Left lung (tissue), 14 donors: ENCODE measurements around the gene APOB. TPM values are rescaled to one million over a fixed set of nuclear protein-coding genes. Genes with fewer than 3 reads are reported as not detected.

Experiments used
- ATAC-seq: fragments of 200-7000 bp; cut with Tn5 transposase; one replicate; pipeline ENCODE4 v1.9.1; 2020; ENCODE audit warnings: moderate library complexity
- DNase-seq, 4 donors: peaks; one replicate each; pipeline ENCODE4 v3.0.0-alpha.2; 2013 to 2020
- H3K27ac ChIP-seq, 2 donors: fragments of 200-600 bp; sonication (generic) in 1 of 2; one replicate each; pipeline versions ENCODE4 v1.5.0 to v1.8.0; 2020 to 2021
- H3K27me3 ChIP-seq, 2 donors: fragments of 200-600 bp; sonication (generic) in 1 of 2; one replicate each; pipeline versions ENCODE4 v1.5.0 to v1.8.0; 2020 to 2021
- H3K36me3 ChIP-seq, 2 donors: fragments of 200-600 bp; sonication (generic) in 1 of 2; one replicate each; pipeline versions ENCODE4 v1.5.0 to v1.8.0; 2020 to 2021
- H3K4me1 ChIP-seq, 2 donors: fragments of 200-600 bp; one replicate each; pipeline ENCODE4 v1.8.0; 2021
- H3K4me3 ChIP-seq, 2 donors: fragments of 200-600 bp; sonication (generic) in 1 of 2; one replicate each; pipeline versions ENCODE4 v1.5.0 to v1.8.0; 2020 to 2021; ENCODE audit warnings: mild to moderate bottlenecking in 1 of 2
- H3K9me3 ChIP-seq, 2 donors: fragments of 200-600 bp; sonication (generic) in 1 of 2; one replicate each; pipeline versions ENCODE4 v1.5.0 to v1.8.0; 2020 to 2021
- CTCF ChIP-seq, 2 donors: fragments of 200-600 bp; sonication (generic) in 1 of 2; IDR thresholded peaks; one replicate each; pipeline versions ENCODE4 v1.5.0 to v1.8.0; 2021; ENCODE audit warnings: antibody characterized with exemption in 2 of 2
- intact Hi-C, 2 donors: fragments of 100-400 bp; cut with DNase I; formaldehyde crosslinking; loops; one replicate each; pipeline versions ENCODE4 v1.11.2 to v1.14.2; 2022
- long read RNA-seq, 12 donors: library from polyadenylated mRNA in 2 of 12; unstranded in 2 of 12; transcript quantifications; one replicate each; pipeline ENCODE4 v2.0.0 and lab custom pipeline, GENCODE V29; 2019 to 2026
- polyA plus RNA-seq, 6 donors: library from polyadenylated mRNA; unstranded; fragments of 120-200 nt; gene quantifications; one replicate each; pipeline ENCODE4 v1.2.1, GENCODE V29; 2013; ENCODE audit not compliant: insufficient read length in 6 of 6
- total RNA-seq, 2 donors: library from RNA; stranded (reverse); fragmentation: NEBNext Ultra II Directional; extraction: Animal tissue kit (Norgen Biotek cat#: 25700); gene quantifications; one replicate each; pipeline ENCODE4 v1.2.1, GENCODE V29; 2021
- donor health status: DM: no; HTN: yes; CAD: no.
- donor health status: DM: no; HTN: no; CAD: no.

APOB gene
- under 1 TPM; 0.23 to 0.26 TPM for total RNA-seq
- polyA plus RNA-seq = 1 to 10 TPM in 2 of 6 donors, under 1 TPM in 4; 0.01 to 1.5 (median 0.05) TPM
- long read RNA-seq, donor 1 = 0 reads
- long read RNA-seq, donor 2 = 0 reads
- long read RNA-seq, donor 3 = 0 reads
- long read RNA-seq, donor 4 = 0 reads
- long read RNA-seq, donor 5 = 0 reads
- long read RNA-seq, donor 6 = 0 reads
- long read RNA-seq, donor 7 = 0 reads
- long read RNA-seq, donor 8 = 0 reads
- long read RNA-seq, donor 9 = 0 reads
- long read RNA-seq, donor 10 = 0 reads
- long read RNA-seq, donor 11 = 0 reads
- long read RNA-seq, donor 12 = 0 reads

GRCh38 chr2:21043744-21044532 lies at the start of gene APOB:
Gene APOB (minus strand): TSS chr2:21044073. CDS start chr2:21043945, 128 bp downstream.
- no peaks in the 10 kb centered on the region for H3K9me3 ChIP-seq
- H3K36me3 ChIP-seq = no peaks in the 10 kb centered on the region
- peaks cover 5 to 14% of the 10 kb centered on the region in 2 donors for H3K4me1 ChIP-seq
- intact Hi-C loops = loop anchor here in 1 of 2 donors (5.0 to 10.0 kb wide), 2 partner anchors 73 to 271 kb away; no protein-coding TSS in a partner anchor
- DNase-seq = peak in 1 of 4 donors; percentile 82
- TF ChIP-seq CTCF (IDR thresholded peaks at IDR 0.05) = no peak
- no peak within 1 kb of the TSS for H3K27ac ChIP-seq
- no peak within 1 kb of the TSS for H3K4me3 ChIP-seq
- peak; percentile 52 for ATAC-seq
- H3K27me3 ChIP-seq = peaks cover 0 to 48% of the 10 kb centered on the region in 2 donors

DNA sequence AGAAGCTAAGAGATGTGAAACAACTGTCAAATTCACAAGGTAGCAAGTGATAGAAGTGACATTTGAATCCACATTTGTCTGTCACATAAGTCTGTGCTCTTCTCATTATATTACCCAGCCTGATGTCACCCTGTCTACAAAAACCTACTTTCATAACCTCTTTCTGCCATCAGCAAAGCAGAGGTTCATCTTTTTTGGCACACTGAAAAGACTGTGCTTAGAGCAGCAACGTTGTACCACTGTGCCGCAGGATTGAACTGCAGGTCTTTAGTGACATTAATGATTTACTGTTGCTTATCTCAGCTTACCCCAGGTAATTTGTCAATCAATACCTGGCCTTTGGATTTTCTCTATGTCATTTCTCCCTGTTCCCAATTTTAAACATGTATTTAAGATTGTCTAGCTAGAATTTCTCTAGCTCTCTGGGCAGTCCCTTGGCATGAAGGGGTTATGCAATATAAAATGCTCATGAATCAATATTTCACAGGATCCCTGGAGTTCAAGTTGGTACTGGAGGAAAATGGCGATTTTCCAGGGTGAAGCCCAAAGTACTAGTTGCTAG lies 48.5 kb upstream of the APOB start:
- DNase-seq = no peak
- Histone ChIP-seq H3K36me3 (no peaks in the 10 kb centered on the region), H3K4me1 (no peaks in the 10 kb centered on the region), H3K4me3 (no peak overlapping the region), H3K9me3 (no peaks in the 10 kb centered on the region), H3K27ac (no peak overlapping the region), H3K27me3 (no peaks in the 10 kb centered on the region)
- no peak for TF ChIP-seq CTCF (IDR thresholded peaks at IDR 0.05)
- no peak for ATAC-seq
- intact Hi-C loops = no loop called here

- Histone ChIP-seq H3K27ac (no peak overlapping the region), H3K36me3 (no peaks in the 10 kb centered on the region), H3K27me3 (no peaks in the 10 kb centered on the region), H3K4me3 (no peak overlapping the region), H3K4me1 (no peaks in the 10 kb centered on the region), H3K9me3 (peaks cover 0 to 3% of the 10 kb centered on the region in 2 donors)
- intact Hi-C loops = no loop called here
- no peak for DNase-seq
- no peak for ATAC-seq
- no peak for TF ChIP-seq CTCF (IDR thresholded peaks at IDR 0.05)
These were observed 40.5 kb upstream of the APOB start for GRCh38 chr2:21084401-21084800.

GRCh38 chr2:21083482-21083881 lies 39.6 kb upstream of the APOB start:
- Histone ChIP-seq H3K9me3 (peaks cover 0 to 8% of the 10 kb centered on the region in 2 donors), H3K4me1 (no peaks in the 10 kb centered on the region), H3K27ac (no peak overlapping the region), H3K36me3 (no peaks in the 10 kb centered on the region), H3K27me3 (no peaks in the 10 kb centered on the region), H3K4me3 (no peak overlapping the region)
- DNase-seq (no peak), ATAC-seq (no peak)
- TF ChIP-seq CTCF (IDR thresholded peaks at IDR 0.05) = no peak
- intact Hi-C loops = no loop called here

- no peaks in the 10 kb centered on the region for H3K36me3 ChIP-seq
These were observed 34.4 kb upstream of the APOB start for GRCh38 chr2:21078296-21078695.

More at GRCh38 chr2:21078296-21078695, 34.4 kb upstream of the APOB start:
- H3K27me3 ChIP-seq = no peaks in the 10 kb centered on the region
- no peaks in the 10 kb centered on the region for H3K4me1 ChIP-seq
- no peak for ATAC-seq
- H3K27ac ChIP-seq = no peak overlapping the region
- H3K4me3 ChIP-seq = no peak overlapping the region
- intact Hi-C loops = no loop called here
- peaks cover 0 to 13% of the 10 kb centered on the region in 2 donors for H3K9me3 ChIP-seq
- DNase-seq = no peak
- no peak for TF ChIP-seq CTCF (IDR thresholded peaks at IDR 0.05)
